A673 (cell line): ENCODE data around the gene CHEK1.

Source experiments
- CTCF ChIP-seq: fragments of 300-800, 200-600 bp; sonication (generic); conservative IDR thresholded peaks from 2 replicates; pipeline ENCODE4 v1.5.1; 2017; ENCODE audit warnings: low read depth, mild to moderate bottlenecking, antibody characterized with exemption, low read length, moderate library complexity, mixed read lengths
- EZH2 ChIP-seq: fragments of 200-600 bp; sonication (generic); IDR thresholded peaks from 2 replicates; pipeline ENCODE4 v1.6.1; 2017; ENCODE audit warnings: borderline replicate concordance, low read depth, mild to moderate bottlenecking, mixed read lengths, antibody characterized with exemption, low read length; ENCODE audit not compliant: poor library complexity, severe bottlenecking

GRCh38 chr11:125675196-125675595 lies 50.2 kb downstream of the CHEK1 start:
- TF ChIP-seq CTCF (no peak), EZH2 (no peak)
